Measurements from ENCODE around the gene SORCS2.

Gene SORCS2

GRCh38 chr4:7200801-7201200, 8.5 kb downstream of the SORCS2 start:
- POLR2A ChIA-PET (ENCODE audit: low non-redundant PET) = no interaction called here
- DNase-seq (ENCODE audit: low spot score) = no peak
- H3K27ac ChIP-seq = no peak overlapping the region
- TF ChIP-seq CTCF (conservative IDR thresholded peaks at IDR 0.05; ENCODE audit: low read depth) = no peak
- CTCF ChIA-PET = no interaction called here

- no peak for TF ChIP-seq CTCF (conservative IDR thresholded peaks at IDR 0.05; ENCODE audit: low read depth)
- DNase-seq (ENCODE audit: low spot score) = no peak
- no peak overlapping the region for H3K27ac ChIP-seq
- CTCF ChIA-PET = no interaction called here
- POLR2A ChIA-PET (ENCODE audit: low non-redundant PET) = no interaction called here
Measured at GRCh38 chr4:7201420-7202305, 9.3 kb downstream of the SORCS2 start.

- CTCF ChIA-PET = no interaction called here
- DNase-seq (ENCODE audit: low spot score) = no peak
- TF ChIP-seq CTCF (conservative IDR thresholded peaks at IDR 0.05; ENCODE audit: low read depth) = no peak
- H3K27ac ChIP-seq = no peak overlapping the region
- POLR2A ChIA-PET (ENCODE audit: low non-redundant PET) = no interaction called here
Measured at GRCh38 chr4:7202411-7202810, 10.1 kb downstream of the SORCS2 start.

- ChIA-PET CTCF (no interaction called here), POLR2A (ENCODE audit: low non-redundant PET) (no interaction called here)
- no peak for TF ChIP-seq CTCF (conservative IDR thresholded peaks at IDR 0.05; ENCODE audit: low read depth)
- no peak for DNase-seq (ENCODE audit: low spot score)
- H3K27ac ChIP-seq = no peak overlapping the region
Measured at GRCh38 chr4:7204656-7205387, 12.5 kb downstream of the SORCS2 start.

- POLR2A ChIA-PET (ENCODE audit: low non-redundant PET) = no interaction called here
- CTCF ChIA-PET = no interaction called here
- peak overlapping the region; percentile 94 for H3K27ac ChIP-seq
- no peak for DNase-seq (ENCODE audit: low spot score)
- TF ChIP-seq CTCF (conservative IDR thresholded peaks at IDR 0.05; ENCODE audit: low read depth) = no peak
Measured at GRCh38 chr4:7206385-7206784, 14.0 kb downstream of the SORCS2 start.

GRCh38 chr4:7206911-7207567, 14.7 kb downstream of the SORCS2 start:
- DNase-seq (ENCODE audit: low spot score) = peak; percentile 74
- ChIA-PET CTCF (no interaction called here), POLR2A (ENCODE audit: low non-redundant PET) (no interaction called here)
- H3K27ac ChIP-seq = peak overlapping the region; percentile 94
- no peak for TF ChIP-seq CTCF (conservative IDR thresholded peaks at IDR 0.05; ENCODE audit: low read depth)

Data from RWPE1 (cell line).